RWPE2 (cell line): ENCODE data around the gene MCTS1.

Source experiments
- ATAC-seq: fragments of 200-7000 bp; cut with Tn5 transposase; 3 replicates; pipeline ENCODE4 v1.9.1; 2021; ENCODE audit warnings: low read depth
- DNase-seq: peaks from one replicate; pipeline ENCODE4 v3.0.0-alpha.2; 2020; ENCODE audit warnings: low spot score
- H3K27ac ChIP-seq: fragments of 450-650 bp; 2 replicates; pipeline ENCODE4 v1.5.1; 2017; ENCODE audit warnings: mild to moderate bottlenecking; ENCODE audit not compliant: poor library complexity, severe bottlenecking
- H3K27me3 ChIP-seq: fragments of 250-450 bp; sonication (Bioruptor Pico); 2 replicates; pipeline ENCODE4 v1.5.1; 2021; ENCODE audit warnings: mild to moderate bottlenecking, moderate library complexity; ENCODE audit not compliant: insufficient read depth, poor library complexity, severe bottlenecking
- H3K36me3 ChIP-seq: fragments of 250-450 bp; sonication (Bioruptor Pico); 2 replicates; pipeline ENCODE4 v1.5.1; 2020; ENCODE audit warnings: low read depth, mild to moderate bottlenecking, moderate library complexity
- H3K4me1 ChIP-seq: fragments of 250-450 bp; sonication (Bioruptor Pico); 2 replicates; pipeline ENCODE4 v1.5.1; 2021; ENCODE audit warnings: mild to moderate bottlenecking, moderate library complexity; ENCODE audit not compliant: insufficient read depth, poor library complexity, severe bottlenecking
- H3K4me3 ChIP-seq: fragments of 250-450 bp; sonication (Bioruptor Pico); 2 replicates; pipeline ENCODE4 v1.5.1; 2021; ENCODE audit warnings: mild to moderate bottlenecking, moderate library complexity; ENCODE audit not compliant: severe bottlenecking
- H3K9me3 ChIP-seq: fragments of 250-450 bp; sonication (Bioruptor Pico); 2 replicates; pipeline ENCODE4 v1.5.1; 2021; ENCODE audit warnings: mild to moderate bottlenecking, moderate library complexity; ENCODE audit not compliant: severe bottlenecking
- CTCF ChIP-seq: fragments of 450-650 bp; IDR thresholded peaks from one replicate; pipeline ENCODE4 v1.5.1; 2017; ENCODE audit warnings: mild to moderate bottlenecking, moderate library complexity; ENCODE audit not compliant: poor library complexity, severe bottlenecking

Gene MCTS1

GRCh38 chrX:120603707-120604360, at the start of gene MCTS1:
MCTS1 (plus strand) TSS chrX:120604101; CDS start chrX:120604237, 136 bp downstream.
- no peaks in the 10 kb centered on the region for H3K27me3 ChIP-seq
- peaks cover 8% of the 10 kb centered on the region for H3K4me1 ChIP-seq
- H3K9me3 ChIP-seq = no peaks in the 10 kb centered on the region
- DNase-seq = peak; percentile 83
- peak within 1 kb of the TSS; percentile 58 for H3K4me3 ChIP-seq
- no peak for TF ChIP-seq CTCF
- ATAC-seq = peak; percentile 96
- H3K27ac ChIP-seq = peak within 1 kb of the TSS; percentile 79
- peaks cover 26% of the 10 kb centered on the region for H3K36me3 ChIP-seq

- TF ChIP-seq CTCF = no peak
- Histone ChIP-seq H3K27me3 (no peaks in the 10 kb centered on the region), H3K4me3 (no peak overlapping the region), H3K27ac (no peak overlapping the region), H3K36me3 (peaks cover 45% of the 10 kb centered on the region), H3K9me3 (no peaks in the 10 kb centered on the region), H3K4me1 (peaks cover 4% of the 10 kb centered on the region)
- DNase-seq = no peak
- ATAC-seq = no peak
These were observed 47.6 kb upstream of the MCTS1 start for GRCh38 chrX:120556251-120556650.

- DNase-seq (no peak), ATAC-seq (peak; percentile 21; the same call in 1 of the 3 replicates)
These were observed 44.1 kb upstream of the MCTS1 start for GRCh38 chrX:120559804-120560203.

GRCh38 chrX:120560405-120560841, 43.5 kb upstream of the MCTS1 start:
- peak; percentile 40; the same call in 2 of the 3 replicates for ATAC-seq
- no peaks in the 10 kb centered on the region for H3K4me1 ChIP-seq

More at GRCh38 chrX:120559804-120560203, 44.1 kb upstream of the MCTS1 start:
- peaks cover 25% of the 10 kb centered on the region for H3K36me3 ChIP-seq
- H3K4me1 ChIP-seq = no peaks in the 10 kb centered on the region
- peak overlapping the region; percentile 47 for H3K4me3 ChIP-seq
- no peak for TF ChIP-seq CTCF
- no peaks in the 10 kb centered on the region for H3K9me3 ChIP-seq
- peak overlapping the region; percentile 84 for H3K27ac ChIP-seq
- H3K27me3 ChIP-seq = no peaks in the 10 kb centered on the region

More at GRCh38 chrX:120560405-120560841, 43.5 kb upstream of the MCTS1 start:
- Histone ChIP-seq H3K4me3 (peak overlapping the region; percentile 47), H3K27ac (peak overlapping the region; percentile 84), H3K27me3 (no peaks in the 10 kb centered on the region), H3K9me3 (no peaks in the 10 kb centered on the region), H3K36me3 (peaks cover 18% of the 10 kb centered on the region)
- no peak for TF ChIP-seq CTCF
- no peak for DNase-seq
